GM21381 (cell line): ENCODE data around the gene CLSTN1.

Experiments used
- ATAC-seq: cut with Tn5 transposase; IDR thresholded peaks from one replicate; pipeline ENCODE4 v1.9.1; 2021; ENCODE audit warnings: mild to moderate bottlenecking, moderate library complexity; ENCODE audit not compliant: unreplicated experiment

CLSTN1 gene

DNA sequence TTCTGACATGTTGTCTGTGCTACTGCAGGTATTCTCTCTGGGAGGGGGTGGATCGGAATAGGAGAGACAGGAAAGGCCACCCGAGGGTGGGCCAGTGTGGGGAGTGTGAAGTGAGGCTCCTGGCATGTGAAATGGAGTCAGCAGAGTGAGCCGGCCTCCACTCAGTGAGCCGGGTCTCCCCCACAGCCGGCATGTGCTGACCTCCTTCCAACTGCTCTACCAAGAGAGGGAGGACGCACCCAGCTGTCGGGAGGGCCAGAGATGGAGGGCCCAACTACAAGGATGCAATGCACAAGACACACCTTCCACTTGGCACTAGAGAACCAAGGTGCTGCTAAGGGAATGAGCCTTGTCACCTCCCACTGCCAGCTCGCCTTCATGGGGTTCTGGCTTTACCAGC, 28.2 kb upstream of the CLSTN1 start:
- no peak for ATAC-seq

DNA sequence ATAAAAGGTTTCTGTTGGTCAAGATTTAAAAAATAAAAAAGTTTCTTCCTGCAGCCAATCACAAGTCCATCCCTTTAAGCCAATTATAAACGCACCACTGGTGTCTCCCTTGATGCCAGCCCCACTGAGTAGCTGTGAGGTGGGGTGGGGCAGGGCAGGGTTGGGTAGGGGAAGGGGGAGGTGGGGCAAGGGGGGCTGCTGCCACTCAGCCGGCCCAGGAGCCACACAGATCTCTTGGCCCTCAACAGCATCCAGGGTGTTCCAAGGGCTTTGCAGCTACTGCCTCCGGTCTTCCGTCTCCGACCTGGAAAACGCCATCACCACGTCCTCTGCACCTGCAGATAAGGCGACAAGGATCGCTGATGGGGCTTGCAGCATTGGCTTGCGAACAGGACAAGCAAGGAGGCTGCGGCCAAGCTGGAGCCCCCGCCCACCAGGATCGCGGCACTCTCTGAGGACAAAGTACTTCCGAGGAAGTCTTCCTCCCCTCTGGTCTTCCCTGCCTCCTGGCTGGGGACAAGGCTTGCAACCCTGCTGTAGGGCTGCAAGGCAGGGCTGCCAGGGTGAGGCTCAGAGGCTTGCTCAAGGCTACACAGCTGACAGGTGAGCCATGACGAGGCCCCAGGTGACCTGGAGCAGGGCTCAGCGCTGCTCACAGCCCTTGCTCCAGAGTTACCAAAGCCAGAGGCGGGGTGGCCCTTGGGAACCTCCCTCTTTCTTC, 26.8 kb upstream of the CLSTN1 start:
- ATAC-seq: no peak

DNA sequence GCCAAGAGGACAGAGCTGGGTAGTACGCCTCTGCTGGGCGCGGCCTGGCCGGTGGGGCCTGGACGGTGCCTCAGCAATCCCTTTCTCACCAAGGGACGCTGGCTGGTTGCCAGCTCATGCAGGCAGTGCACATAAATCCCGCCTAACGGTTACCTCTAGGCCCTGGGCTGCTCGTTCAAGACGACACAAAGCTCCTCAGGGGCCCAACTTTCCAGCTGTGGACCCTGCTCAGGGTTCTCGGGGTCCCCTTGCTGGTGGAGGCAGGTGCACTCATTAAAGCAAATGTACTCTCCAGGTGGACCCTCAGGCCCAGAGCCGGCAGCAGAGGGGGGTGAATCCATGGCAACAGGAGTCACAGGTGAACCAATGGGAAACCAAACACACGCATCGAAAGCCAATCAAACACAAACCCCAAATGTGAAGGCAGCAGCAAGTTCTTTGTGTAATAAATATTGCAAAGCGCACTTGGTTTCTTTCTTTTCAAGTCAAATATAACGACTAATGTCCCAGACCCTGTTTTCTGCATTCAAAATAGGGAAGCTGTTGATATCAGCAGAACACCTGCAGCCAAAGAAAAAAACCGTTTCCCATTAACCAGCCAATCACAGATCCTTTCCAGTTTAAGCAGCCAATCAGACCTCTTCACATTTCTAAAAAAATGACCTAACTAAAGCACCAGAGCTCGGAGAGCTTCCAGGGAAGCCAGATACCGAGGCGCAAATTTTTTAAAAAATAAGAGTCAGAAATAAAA, 26.1 kb upstream of the CLSTN1 start:
- ATAC-seq: no peak

DNA sequence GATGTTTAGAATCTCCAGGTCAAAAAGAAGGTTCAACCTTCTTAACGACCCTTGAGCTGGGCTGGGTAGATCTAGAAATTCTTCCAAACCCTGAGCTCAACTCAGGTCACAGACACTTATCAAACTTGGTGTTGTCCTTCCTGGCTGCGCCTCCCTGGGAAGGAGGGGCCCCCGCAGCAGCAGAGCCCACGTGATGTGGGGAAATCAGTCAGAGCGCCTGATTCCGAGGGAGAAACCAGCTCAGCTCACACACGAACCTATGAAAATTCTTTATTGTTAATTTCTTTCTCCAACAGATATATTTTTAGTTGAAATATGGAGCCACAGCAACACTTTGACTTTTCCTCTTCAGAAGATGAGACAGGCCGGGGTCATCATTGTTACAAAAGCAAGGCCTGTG, 24.3 kb upstream of the CLSTN1 start:
- no peak for ATAC-seq

DNA sequence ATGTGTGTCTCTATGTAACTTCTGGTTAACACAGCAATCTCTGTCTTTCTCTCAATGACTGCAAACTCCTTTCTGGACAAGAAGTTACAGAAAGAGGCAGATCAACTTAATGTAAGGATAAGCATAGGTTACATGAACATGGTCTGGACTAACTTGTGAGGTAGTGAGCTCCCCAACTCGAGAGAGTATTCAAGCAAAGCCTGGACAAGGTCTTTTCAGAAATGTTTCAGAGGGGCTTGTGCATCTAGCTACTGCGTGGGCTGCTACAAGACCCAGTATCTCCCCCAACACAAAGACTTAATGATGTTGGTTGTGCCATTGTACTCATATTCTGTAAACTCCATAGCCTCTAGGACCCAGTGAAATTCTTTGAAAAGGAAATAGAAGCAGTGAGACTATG, 23.5 kb upstream of the CLSTN1 start:
- ATAC-seq: no peak

DNA sequence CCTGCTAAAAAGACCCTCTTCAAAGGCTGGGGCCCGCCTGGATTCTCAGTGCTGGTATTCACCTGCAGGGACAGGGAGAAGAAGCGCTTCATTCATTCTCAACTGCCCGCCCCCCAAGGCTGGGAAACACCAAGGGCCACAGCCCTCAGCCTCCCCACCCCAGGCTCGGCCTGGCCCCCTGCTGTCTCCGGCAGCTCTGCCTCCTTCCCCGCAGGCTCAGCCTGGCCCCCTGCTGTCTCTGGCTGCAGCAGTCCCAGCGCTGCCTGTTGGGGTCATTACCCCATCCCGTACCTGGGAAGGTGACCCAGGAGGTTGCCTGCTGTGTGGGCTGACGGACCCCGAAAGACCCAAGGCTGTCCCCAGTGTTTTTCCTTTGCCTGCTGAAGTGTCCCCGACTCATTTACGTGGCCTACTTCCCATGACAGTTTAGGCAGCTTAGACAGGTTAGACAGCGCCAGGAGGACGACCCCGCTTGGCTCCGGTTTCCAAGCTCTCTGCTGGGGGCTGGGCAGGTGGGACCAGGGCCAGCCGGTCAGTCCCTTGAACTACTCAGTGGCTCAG, 22.9 kb upstream of the CLSTN1 start:
- no peak for ATAC-seq

DNA sequence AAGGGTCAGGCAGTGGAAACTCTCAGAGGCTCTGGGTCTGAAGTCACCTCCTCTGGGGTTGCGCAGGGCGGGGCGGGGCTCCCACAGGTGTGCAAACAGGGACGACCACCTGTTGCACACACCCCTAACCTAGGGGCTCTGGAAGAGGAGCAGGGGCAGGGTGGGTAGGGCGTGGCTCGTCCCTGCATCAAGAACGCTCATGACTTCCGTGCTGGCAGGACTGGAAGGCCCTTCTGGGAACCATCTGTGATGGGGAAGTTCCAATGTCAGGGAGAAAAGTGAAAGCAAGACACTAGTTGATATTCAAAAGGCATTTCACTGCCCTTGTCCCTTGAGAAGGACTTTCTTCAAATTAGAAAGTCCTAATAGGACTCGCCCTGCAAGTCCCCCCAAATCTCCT, 22.1 kb upstream of the CLSTN1 start:
- no peak for ATAC-seq

DNA sequence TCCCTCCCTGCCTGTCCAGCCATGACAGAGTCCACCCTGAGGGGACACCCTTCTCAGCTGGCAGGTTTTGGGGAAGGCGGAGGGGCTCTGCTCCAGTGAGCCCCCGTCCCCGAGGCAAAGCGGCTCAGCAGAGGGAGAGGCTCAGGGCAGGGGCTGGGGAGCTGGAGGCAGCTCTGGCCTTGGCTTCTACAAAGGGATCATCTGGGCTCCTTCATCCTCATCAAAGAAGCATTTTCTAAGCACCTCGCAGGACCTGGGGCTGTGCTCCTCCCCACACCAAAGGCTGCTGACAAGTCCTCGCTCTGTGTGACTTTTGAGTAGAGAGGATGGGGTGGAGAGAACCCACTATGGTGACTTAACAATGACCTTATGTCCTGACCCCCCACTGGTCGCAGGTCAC, 21.0 kb upstream of the CLSTN1 start:
- no peak for ATAC-seq

DNA sequence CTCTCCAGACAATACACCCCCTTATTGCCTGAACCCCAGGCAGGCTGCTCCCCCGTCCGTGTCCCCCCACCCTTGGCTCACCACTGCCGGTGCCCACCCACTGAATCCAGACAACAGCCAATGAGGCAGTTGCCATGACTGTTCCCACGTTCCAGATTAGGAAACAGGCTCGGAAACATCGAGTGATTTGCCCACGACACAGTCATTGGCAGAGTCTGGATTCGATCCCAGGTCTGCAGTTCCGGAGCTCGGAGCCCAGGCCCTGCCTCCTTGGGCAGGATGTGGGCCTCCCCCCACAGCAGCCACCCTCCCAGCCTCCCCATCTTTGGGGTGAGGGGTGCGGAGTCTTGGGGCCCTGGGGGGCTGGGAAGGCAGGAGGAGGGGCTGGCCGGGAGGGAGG, 20.3 kb upstream of the CLSTN1 start:
- ATAC-seq: no peak

DNA sequence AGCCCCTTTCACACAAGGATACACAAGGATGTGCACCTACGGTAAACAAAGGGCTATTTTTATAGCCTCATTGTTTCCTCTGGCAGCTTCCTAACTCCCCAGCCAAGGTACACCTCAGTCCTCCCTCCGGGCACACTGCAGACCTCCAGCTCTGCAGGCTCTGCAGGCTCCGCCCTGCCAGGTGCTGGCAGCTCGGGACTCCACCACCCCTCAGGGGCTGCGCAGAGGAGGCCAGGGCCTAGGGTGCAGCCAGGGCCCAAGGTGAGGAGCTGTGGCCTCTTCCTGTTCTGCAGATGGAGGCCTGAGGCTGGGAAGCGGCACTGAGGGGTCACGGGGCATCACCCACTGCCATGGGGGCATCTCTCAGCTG, 19.8 kb upstream of the CLSTN1 start:
- ATAC-seq: no peak

DNA sequence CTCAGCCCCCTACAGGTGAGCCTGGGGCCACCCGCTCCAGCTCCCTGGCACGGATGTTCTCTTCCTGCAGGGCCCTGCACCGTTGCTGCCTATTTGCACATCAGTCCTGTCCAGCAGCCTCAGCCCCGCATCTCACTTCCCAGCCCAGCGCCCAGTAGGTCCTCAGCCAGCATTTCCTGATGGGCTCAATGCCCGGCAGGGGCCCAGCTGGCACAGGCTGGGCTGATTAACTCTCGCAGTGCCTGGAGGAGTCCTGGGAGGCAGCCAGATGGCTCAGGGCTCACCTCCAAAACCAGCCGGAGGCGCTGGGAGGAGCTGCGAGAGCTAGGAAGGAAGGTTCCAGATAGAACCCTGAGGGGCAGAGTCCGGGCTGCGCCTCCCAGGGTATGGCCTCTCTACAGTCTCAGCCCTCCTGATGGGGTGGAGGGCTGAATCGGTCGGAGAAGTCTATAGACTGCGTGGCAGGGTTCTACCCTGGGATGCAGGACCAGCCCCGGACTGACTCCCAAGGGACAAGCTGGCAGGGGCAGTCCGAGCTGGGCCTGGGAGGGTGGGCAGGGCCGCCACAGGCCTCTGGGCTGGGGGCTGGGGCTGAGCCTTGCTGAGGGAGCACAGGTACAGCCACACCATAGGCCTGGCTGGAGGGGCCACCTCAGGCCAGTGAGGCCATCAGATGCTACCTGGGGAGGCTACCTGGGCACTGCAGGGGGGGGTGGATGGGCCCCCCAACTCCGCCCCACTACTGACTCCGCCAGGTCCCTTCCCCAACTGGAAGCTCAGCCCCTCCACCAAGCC, 19.2 kb upstream of the CLSTN1 start:
- ATAC-seq: no peak

DNA sequence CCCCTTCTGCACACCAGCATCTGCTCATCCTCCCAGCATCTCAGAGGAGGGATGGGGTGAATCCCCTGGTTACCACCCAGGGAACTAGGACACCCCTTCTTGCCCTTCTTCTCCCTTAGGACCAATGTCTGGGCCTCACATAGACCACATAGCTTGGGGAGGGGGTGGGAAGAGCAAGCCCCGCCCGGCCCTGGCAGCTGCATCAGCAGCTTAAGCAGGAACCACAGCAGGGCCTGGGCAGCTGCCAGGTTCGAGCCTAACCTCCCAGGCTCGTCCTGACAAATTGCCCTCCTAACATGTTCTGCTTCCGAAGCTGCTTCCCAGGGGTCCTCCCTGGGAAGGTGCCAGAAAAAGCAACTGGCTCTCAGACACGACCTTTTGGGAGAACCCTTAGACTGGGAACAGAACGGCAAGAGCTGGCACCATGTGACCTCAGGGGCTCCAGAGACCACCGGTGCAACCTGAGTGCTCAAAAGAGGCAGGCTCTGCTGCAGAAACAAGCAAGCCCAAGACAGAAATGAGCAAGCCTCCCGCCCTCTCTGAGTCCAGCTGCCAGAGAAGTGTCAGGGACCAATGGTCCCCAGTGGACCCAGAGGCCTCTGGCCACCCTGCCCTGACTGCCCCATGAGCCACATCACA, 18.4 kb upstream of the CLSTN1 start:
- ATAC-seq: no peak

DNA sequence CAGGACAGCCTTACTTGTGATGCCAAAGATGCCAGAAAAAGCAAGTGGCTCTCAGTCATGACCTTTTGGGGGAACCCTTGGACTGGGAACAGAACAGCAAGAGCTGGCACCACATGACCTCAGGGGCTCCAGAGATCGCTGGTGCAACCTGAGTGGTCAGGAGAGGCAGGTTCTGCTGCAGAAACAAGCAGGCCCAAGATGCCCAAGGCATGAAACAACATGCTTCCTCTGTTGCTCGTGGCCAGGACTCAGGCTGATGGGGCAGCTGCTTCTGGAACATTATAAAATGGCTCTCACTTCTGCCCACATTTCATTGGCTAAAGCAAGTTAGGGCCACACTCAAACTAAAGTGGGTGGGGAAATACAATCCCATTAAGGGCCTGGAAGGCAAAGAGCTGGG, 17.7 kb upstream of the CLSTN1 start:
- ATAC-seq: no peak

DNA sequence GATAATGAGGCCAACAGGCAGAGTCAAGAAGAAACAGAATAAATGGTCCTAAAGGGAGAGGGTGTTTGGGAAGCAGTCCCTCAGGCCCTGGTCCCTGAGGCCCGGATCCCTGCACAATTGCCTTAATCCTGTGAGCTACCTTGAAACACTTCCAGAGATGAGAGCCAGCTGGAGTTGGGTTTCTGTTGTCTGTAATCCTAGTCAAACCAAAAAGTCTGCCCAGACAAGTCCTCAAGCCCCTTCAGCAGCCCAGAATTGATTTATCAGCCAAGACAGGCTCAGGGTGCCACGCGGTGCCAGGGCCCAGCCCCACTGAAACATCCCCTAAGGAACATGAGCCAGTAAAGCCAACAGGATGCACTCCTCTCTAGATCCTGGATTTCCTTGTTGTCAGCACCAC, 16.4 kb upstream of the CLSTN1 start:
- no peak for ATAC-seq

DNA sequence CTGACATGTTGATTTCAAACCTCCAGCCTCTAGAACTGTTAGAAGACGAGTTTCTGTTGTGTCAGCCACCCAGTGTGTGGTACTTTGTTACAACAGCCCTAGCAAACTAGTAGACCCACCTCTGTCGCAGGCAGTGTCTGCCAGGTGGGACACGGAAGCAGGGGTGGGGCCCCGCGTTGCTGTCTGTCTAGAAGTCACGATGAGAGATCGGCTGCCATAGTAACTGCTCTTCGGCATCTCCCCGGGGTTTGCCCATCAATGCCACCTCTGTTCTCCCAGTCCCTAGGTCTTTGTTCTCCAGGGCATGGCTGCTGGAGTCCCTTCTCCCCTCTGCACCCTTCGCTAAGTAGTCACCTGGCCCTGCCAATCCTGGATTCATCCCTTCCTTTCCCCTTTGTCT, 15.2 kb upstream of the CLSTN1 start:
- no peak for ATAC-seq

DNA sequence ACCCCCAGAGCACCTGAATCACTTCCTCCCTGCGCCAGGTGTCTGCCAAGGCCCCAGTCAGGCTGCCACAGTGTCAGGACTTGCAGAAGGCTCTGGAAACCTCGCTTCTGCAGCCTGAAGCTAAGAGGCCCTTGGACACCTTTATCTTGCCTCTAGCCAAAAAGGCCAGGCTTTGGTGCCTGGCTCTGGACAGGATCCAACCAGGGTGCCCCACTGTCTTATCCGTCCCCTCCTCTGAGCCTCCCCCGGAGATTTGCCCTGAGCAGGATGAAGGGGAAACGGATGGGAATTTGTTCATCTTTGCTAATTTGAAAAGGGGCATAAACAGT, 12.8 kb upstream of the CLSTN1 start:
- no peak for ATAC-seq

DNA sequence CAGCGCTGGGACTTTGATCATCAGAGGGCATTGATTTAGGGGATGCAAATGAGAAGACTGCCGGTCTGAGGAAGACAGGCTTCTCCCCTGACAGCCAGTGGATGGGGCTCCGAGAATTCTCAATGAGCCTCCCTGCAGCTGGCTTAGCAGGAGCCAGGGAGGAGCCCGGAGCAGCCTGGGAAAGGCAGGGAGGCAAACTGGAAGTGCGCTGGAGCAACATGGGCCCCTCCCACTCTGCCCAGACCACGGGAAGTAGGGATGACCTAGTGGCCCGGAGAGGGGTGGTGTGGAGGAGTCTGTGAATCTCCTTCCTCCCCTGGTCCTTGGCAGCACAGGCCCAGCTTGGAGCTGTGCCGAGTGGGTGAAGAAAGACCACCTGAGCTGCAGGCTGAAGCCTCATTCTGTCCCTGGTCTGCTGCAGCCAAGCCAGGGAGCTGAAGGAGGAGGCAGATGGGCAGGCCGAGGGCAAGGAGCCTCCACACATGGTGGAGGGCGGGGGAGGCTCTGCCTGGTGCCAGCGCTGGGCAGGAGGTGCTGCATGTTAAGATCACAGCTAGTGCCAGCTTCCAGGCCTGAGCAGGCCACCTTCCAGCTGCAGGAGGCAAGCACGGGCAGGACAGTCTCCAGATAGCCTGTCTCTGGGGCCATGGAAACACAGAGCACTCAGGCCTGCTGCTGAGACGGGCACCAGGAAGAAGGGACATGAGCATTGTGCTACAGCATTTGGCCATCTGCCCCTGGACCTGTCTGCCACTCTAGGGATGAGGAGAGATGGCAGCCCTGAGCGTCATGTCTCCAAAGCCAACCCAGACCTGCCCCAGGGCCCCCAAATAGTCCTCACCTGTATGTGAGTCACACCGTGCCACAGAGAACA, 12.2 kb upstream of the CLSTN1 start:
- no peak for ATAC-seq

DNA sequence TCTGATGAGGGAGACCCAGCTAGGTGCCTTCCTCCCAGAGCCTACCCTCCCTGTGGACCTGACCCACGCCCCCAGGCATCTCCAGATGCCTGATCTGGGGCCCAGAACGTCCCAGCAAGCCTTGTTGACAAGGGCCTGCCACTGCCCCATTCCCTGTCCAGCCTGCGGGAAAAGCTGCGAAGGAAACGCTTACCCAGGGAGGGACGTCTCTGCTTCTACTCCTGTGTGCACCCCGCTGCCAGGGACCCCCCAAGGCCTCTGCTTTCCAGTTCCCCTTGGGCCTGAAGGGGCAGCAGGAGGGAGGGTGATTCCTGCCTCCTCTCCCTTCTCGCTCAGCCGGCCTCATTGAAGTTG, 11.6 kb upstream of the CLSTN1 start:
- ATAC-seq: no peak

DNA sequence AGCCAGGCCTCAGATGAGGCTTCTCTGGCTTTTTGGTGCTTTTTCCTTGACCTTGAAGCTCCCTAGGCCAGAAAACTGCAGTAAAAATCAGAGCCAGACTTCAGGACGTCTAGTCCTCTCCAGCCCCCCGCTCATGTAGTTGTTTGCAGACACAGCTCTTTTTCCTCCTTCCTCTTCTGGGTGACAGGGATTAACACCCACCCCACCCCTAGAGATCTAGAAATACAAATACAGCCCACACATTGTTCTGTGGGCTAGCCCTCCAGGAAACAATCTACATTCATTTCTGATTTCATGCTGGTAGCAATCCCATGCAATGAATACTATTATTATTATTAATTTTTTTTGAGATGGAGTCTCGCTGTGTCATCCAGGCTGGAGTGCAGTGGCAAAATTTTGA, 9.9 kb upstream of the CLSTN1 start:
- no peak for ATAC-seq

DNA sequence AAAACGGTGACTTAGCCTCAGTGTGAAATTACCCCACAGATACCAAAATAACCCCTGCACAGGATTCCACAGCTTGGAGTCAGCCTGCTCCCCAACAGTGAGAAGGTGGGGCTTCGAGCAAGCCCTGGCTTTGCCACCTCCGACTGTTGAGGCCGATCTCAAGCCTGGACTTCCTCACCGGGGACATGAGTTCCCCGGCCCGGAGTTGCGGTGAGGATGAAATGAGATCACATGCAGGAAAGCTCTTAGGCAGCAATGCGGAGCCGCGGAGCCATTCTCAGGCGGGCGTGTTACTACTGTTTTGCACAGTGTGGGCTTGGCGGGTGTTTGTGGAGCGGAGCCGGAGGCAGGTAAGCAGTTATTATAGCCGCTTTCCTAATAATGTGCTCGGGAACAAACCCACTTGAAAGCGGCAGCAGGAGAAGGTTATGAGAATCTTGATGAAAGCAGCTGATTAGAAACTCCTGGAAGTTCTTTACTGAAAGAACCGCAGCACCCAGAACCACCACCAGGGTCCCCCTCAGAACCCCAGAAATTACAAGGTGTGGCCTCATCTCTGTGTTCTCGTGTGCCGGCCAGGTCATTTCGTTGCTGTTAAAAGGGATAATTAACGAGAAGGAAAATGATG, 3.9 kb upstream of the CLSTN1 start:
- no peak for ATAC-seq
